K562 (cell line): ENCODE measurements around the gene GSTM1.
"Not testable (repeated sequence)": the region's sequence is repeated elsewhere in the genome, so short reads cannot be mapped to it uniquely, and the experiment has no call there.

Experiments used
- CBX3 ChIP-seq, 2 experiments: IDR thresholded peaks; 1 replicate in 1 of 2; 2 replicates in 1 of 2; pipeline ENCODE4 v1.6.1; 2012; ENCODE audit warnings: inconsistent platforms in 2 of 2, low read length in 2 of 2, borderline replicate concordance in 1 of 2, control low read depth in 1 of 2
- POLR2A ChIP-seq: fragments of 450-650 bp; conservative IDR thresholded peaks from 2 replicates; pipeline ENCODE4 v1.6.1; 2016
- ZZZ3 ChIP-seq: fragments of 450-650 bp; IDR thresholded peaks from 2 replicates; pipeline ENCODE4 v1.6.1; 2016; ENCODE audit warnings: antibody characterized with exemption, mild to moderate bottlenecking, moderate library complexity

DNA sequence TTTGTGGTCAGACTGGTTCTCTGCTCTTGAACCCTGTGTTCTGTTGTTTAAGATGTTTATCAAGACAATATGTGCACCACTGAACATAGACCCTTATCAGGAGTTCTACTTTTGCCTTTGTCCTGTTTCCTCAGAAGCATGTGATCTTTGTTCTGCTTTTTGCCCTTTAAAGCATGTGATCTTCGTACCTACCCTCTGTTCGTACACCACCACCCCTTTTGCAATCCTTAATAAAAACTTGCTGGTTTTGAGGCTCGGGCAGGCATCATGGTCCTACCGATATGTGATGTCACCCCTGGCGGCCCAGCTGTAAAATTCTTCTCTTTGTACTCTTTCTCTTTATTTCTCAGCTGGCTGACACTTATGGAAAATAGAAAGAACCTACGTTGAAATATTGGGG is 2.8 kb upstream of the GSTM1 start:
- TF ChIP-seq CBX3 (IDR thresholded peaks at IDR 0.05; ENCODE audit: borderline replicate concordance in 1 of 2, low read length in 2 of 2); ZZZ3; POLR2A: not testable (repeated sequence)
